Breast epithelium (tissue), 3 donors: ENCODE results near the gene CCL28.

Experiments
- POLR2A ChIP-seq: fragments of 450-650 bp; IDR thresholded peaks from one replicate; pipeline ENCODE4 v1.6.1; 2016; ENCODE audit warnings: antibody characterized with exemption, mild to moderate bottlenecking, moderate library complexity
- POLR2AphosphoS5 ChIP-seq, 3 donors: sonication (generic); formaldehyde crosslinking; IDR thresholded peaks; one replicate each; pipeline ENCODE4 v1.6.1; 2017; ENCODE audit warnings: antibody characterized with exemption in 3 of 3
- TF ChIP-seq, protein P1 (sequence below), 3 donors: fragments of 450-650 bp; IDR thresholded peaks; one replicate each; pipeline ENCODE4 v1.5.1; 2016 to 2017; ENCODE audit warnings: antibody characterized with exemption in 3 of 3, mild to moderate bottlenecking in 3 of 3, moderate library complexity in 3 of 3

DNA sequence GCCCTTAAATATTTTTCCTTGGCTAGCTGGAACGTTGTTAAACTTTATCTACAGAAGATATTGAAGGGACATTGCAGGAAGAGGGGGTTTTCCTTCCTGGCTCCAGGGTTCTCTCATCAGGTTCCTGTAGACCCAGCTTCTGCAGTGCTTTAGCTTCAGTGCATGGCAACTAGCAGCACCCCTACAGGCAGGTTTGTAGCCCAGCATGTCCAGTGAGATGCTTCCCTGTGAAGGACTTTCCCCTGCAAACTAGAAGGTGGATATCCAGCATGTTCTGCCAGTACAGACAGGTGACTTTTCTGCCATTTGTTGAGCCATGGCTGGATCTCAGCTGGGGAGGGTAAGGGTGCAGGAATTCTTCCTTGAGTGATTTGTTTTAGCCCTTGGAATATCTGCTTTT, 10.4 kb downstream of the CCL28 start:
- TF ChIP-seq, protein P1, sequence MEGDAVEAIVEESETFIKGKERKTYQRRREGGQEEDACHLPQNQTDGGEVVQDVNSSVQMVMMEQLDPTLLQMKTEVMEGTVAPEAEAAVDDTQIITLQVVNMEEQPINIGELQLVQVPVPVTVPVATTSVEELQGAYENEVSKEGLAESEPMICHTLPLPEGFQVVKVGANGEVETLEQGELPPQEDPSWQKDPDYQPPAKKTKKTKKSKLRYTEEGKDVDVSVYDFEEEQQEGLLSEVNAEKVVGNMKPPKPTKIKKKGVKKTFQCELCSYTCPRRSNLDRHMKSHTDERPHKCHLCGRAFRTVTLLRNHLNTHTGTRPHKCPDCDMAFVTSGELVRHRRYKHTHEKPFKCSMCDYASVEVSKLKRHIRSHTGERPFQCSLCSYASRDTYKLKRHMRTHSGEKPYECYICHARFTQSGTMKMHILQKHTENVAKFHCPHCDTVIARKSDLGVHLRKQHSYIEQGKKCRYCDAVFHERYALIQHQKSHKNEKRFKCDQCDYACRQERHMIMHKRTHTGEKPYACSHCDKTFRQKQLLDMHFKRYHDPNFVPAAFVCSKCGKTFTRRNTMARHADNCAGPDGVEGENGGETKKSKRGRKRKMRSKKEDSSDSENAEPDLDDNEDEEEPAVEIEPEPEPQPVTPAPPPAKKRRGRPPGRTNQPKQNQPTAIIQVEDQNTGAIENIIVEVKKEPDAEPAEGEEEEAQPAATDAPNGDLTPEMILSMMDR (IDR thresholded peaks at IDR 0.05) = no peak
- TF ChIP-seq POLR2AphosphoS5 (IDR thresholded peaks at IDR 0.05) = no peak
- no peak for TF ChIP-seq POLR2A
